Fibroblast of the aortic adventitia (primary cell): ENCODE results near the gene C3orf33. TPM values are rescaled to one million over a fixed set of nuclear protein-coding genes. Genes with fewer than 3 reads are reported as not detected.

Experiments used
- DNase-seq: peaks from one replicate; pipeline ENCODE4 v3.0.0-alpha.2; 2010; ENCODE audit warnings: low read depth
- H3K4me3 ChIP-seq: 2 replicates; pipeline ENCODE4 v1.5.1; 2011; ENCODE audit warnings: low read depth, mild to moderate bottlenecking, control low read depth, low read length, moderate library complexity
- total RNA-seq: library from RNA; depleted of rRNA; stranded (reverse); fragments of >200 nt; gene quantifications from 2 replicates; pipeline ENCODE4 v1.2.3, GENCODE V29; 2012; ENCODE audit warnings: low replicate concordance
- TF ChIP-seq, protein P1 (sequence below): IDR thresholded peaks from 2 replicates; pipeline ENCODE4 v1.5.1; 2011; ENCODE audit warnings: mild to moderate bottlenecking, low read length, control low read depth, inconsistent platforms; ENCODE audit not compliant: insufficient read depth

Gene C3orf33
- total RNA-seq, 1 donor = 2.8 TPM

DNA sequence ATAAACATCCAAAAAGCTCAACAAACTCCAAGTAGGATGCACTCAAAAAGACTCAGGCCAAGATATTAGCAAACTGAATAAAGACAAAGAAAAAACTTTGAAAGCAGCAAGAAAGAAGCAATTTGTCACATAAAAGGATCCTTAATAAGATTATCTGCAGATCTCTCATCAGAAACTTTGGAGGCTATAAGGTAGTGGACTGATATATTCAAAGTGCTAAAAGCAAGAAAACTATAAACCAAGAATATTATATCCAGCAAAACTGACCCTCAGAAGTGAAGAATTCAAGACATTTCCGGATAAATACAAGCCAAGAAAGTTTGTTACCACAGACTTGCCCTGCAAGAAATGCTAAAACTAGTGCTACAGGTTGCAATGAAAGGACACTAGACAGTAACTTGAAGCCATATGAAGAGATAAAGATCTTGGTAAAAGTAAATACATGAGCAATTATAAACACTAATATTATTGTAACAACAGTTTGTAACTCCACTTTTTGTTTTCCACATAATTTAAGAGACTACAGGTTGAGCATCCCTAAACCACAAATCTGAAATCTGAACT, 23.6 kb downstream of the C3orf33 start:
- H3K4me3 ChIP-seq = no peak overlapping the region
- TF ChIP-seq, protein P1, sequence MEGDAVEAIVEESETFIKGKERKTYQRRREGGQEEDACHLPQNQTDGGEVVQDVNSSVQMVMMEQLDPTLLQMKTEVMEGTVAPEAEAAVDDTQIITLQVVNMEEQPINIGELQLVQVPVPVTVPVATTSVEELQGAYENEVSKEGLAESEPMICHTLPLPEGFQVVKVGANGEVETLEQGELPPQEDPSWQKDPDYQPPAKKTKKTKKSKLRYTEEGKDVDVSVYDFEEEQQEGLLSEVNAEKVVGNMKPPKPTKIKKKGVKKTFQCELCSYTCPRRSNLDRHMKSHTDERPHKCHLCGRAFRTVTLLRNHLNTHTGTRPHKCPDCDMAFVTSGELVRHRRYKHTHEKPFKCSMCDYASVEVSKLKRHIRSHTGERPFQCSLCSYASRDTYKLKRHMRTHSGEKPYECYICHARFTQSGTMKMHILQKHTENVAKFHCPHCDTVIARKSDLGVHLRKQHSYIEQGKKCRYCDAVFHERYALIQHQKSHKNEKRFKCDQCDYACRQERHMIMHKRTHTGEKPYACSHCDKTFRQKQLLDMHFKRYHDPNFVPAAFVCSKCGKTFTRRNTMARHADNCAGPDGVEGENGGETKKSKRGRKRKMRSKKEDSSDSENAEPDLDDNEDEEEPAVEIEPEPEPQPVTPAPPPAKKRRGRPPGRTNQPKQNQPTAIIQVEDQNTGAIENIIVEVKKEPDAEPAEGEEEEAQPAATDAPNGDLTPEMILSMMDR = no peak
- no peak for DNase-seq

DNA sequence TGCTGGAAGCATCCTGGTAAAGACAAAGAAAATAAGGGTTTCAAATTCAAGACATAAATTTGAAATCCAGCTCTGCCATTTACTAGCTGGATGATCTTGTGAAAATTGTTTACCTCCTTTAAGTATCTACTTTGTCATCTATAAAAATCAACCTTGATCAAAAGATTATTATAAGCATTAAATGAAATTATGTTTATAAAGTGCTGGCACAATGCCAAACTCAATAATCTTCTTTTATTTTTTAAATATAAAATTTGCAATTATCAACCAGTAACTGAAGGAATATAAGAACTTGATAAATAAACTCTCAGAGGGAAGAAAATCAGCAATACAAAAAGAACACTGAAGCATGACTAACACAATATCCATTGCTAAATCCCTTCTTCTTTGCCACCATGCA, 25.8 kb downstream of the C3orf33 start:
- TF ChIP-seq, protein P1 = no peak
- no peak for DNase-seq
- H3K4me3 ChIP-seq = no peak overlapping the region

- TF ChIP-seq, protein P1 = no peak
- no peak for DNase-seq
- no peak overlapping the region for H3K4me3 ChIP-seq
Observed at GRCh38 chr3:155778462-155778861, 27.6 kb downstream of the C3orf33 start.

DNA sequence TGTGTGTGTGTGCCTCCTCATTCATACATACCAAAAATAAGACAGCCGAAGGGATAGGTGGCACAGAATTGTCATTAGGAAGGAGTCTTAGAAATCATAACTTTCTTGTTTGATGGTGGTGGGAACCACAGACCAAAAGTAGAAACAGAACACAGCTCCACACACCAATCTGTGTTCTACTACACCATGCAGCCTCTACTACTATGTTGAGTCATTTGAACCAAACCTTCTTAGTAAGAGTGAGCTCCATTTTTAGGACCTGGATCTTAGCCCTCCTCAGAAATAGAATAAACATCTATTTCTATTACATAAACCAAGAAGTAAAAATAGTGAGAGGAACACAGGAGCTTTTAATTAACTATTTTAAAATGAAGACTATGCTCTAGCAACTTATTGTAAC, 33.3 kb downstream of the C3orf33 start:
- TF ChIP-seq, protein P1 = no peak
- no peak for DNase-seq
- H3K4me3 ChIP-seq = no peak overlapping the region

DNA sequence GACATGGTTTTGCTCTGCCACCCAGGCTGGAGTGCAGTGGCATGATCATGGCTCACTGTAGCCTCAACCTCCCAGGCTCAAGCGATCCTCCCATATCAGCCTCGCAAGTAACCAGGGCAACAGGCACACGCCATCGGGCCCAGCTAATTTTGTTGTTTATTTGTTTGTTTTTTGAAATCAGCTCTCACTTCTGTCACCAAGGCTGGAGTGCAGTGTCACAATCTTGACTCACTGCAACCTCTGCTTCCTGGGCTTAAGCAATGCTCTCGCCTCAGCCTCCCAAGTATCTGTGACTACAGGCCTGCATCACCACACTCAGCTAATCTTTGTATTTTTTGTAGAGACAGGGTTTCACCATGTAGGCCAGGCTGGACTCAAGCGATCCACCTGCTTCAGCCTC, 35.0 kb downstream of the C3orf33 start:
- TF ChIP-seq, protein P1 = no peak
- DNase-seq = no peak
- no peak overlapping the region for H3K4me3 ChIP-seq

- H3K4me3 ChIP-seq = no peak overlapping the region
- no peak for DNase-seq
- TF ChIP-seq, protein P1 = no peak
Observed at GRCh38 chr3:155766206-155766605, 39.9 kb downstream of the C3orf33 start.

DNA sequence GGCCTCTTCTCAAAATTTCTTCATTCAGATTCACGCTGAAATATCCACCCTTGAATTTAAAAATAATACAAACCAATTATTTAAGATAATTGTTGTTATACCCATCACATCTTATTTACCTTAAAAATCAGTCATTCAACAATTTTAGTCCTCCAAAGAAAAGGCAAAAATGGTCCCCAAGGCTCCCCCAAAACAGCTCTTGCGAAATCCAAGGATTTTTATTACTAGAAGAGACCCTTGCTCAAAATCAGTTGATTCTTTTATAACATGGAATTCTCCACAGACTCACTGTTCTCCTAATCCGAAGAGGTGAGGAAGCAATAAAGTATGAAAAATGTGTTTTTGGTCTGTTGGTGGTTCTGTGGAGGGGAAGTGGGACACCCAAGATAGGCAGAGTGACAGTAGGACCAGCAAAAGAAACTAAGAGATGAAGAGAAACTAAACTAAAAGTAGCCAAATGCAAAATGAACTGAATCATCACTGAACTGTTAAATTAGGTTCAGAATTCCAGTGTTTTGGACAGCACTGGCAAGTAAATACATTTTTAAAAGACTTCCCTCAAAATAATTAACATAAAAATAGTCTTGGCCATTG, 42.1 kb downstream of the C3orf33 start:
- no peak overlapping the region for H3K4me3 ChIP-seq
- TF ChIP-seq, protein P1 = no peak
- no peak for DNase-seq
